Fibroblast of lung (primary cell): ENCODE data around the gene RSAD1. TPM values are rescaled to one million over a fixed set of nuclear protein-coding genes. Genes with fewer than 3 reads are reported as not detected.

ENCODE experiments used
- DNase-seq, 2 donors: peaks; one replicate each; pipeline versions ENCODE4 v3.0.0 to v3.0.0-alpha.2; 2010; ENCODE audit warnings: low read depth in 2 of 2
- H2AFZ ChIP-seq: 2 replicates; pipeline ENCODE4 v1.5.1; 2012; ENCODE audit warnings: low read length, control low read depth, inconsistent platforms
- H3K27ac ChIP-seq: 2 replicates; pipeline ENCODE4 v1.5.1; 2011; ENCODE audit warnings: low read length, control low read depth; ENCODE audit not compliant: insufficient read depth
- H3K27me3 ChIP-seq: 2 replicates; pipeline ENCODE4 v1.5.1; 2011; ENCODE audit warnings: mild to moderate bottlenecking, low read length; ENCODE audit not compliant: control insufficient read depth, insufficient read depth
- H3K36me3 ChIP-seq: 2 replicates; pipeline ENCODE4 v1.5.1; 2011; ENCODE audit warnings: low read length; ENCODE audit not compliant: control insufficient read depth, insufficient read depth
- H3K4me1 ChIP-seq: 2 replicates; pipeline ENCODE4 v1.5.1; 2011; ENCODE audit warnings: low read length; ENCODE audit not compliant: control insufficient read depth, insufficient read depth; ENCODE audit errors: extremely low read depth
- H3K4me2 ChIP-seq: 2 replicates; pipeline ENCODE4 v1.5.1; 2011; ENCODE audit warnings: low read length, control low read depth; ENCODE audit not compliant: insufficient read depth; ENCODE audit errors: extremely low read depth
- H3K4me3 ChIP-seq, 4 experiments: fragments of 200-600 bp in 1 of 4; sonication (generic) in 1 of 4; replicated peaks in 1 of 4; 2 replicates each; pipeline ENCODE4 v1.5.1; 2011 to 2016; ENCODE audit warnings: low read length in 4 of 4, low read depth in 3 of 4, mild to moderate bottlenecking in 3 of 4, control low read depth in 2 of 4, inconsistent platforms in 1 of 4, mixed read lengths in 1 of 4; ENCODE audit not compliant: insufficient read depth in 1 of 4; ENCODE audit errors: control extremely low read depth in 1 of 4
- H3K79me2 ChIP-seq: 2 replicates; pipeline ENCODE4 v1.5.1; 2012; ENCODE audit warnings: mild to moderate bottlenecking, low read length, inconsistent platforms; ENCODE audit not compliant: control insufficient read depth, insufficient read depth
- H3K9ac ChIP-seq: 2 replicates; pipeline ENCODE4 v1.5.1; 2011; ENCODE audit warnings: mild to moderate bottlenecking, low read length, control low read depth; ENCODE audit not compliant: insufficient read depth
- H3K9me3 ChIP-seq: 2 replicates; pipeline ENCODE4 v1.5.1; 2012; ENCODE audit warnings: low read depth, low read length; ENCODE audit not compliant: control insufficient read depth, insufficient read depth
- H4K20me1 ChIP-seq: 2 replicates; pipeline ENCODE4 v1.5.1; 2011; ENCODE audit warnings: low read length; ENCODE audit not compliant: control insufficient read depth, insufficient read depth; ENCODE audit errors: extremely low read depth
- EZH2 ChIP-seq: IDR thresholded peaks from 2 replicates; pipeline ENCODE4 v1.5.1; 2012; ENCODE audit warnings: low read length, control low read depth, mild to moderate bottlenecking; ENCODE audit errors: missing control alignments
- polyA plus RNA-seq, 2 donors: library from polyadenylated mRNA; depleted of rRNA in 1 of 2; stranded (reverse) in 1 of 2; unstranded in 1 of 2; fragments of >200 nt; gene quantifications; 2 replicates each; pipeline ENCODE4 v1.2.1, GENCODE V29; 2011 to 2012; ENCODE audit warnings: missing spikeins in 1 of 2
- total RNA-seq: library from RNA; depleted of rRNA; stranded (reverse); fragments of >200 nt; gene quantifications from 2 replicates; pipeline ENCODE4 v1.2.1, GENCODE V29; 2014
- TF ChIP-seq, protein P1 (sequence below), 2 donors: IDR thresholded peaks in 1 of 2; conservative IDR thresholded peaks in 1 of 2; 1 replicate in 1 of 2; 2 replicates in 1 of 2; pipeline ENCODE4 v1.5.1; 2011 to 2012; ENCODE audit warnings: low read length in 2 of 2, control low read depth in 1 of 2, inconsistent platforms in 1 of 2, low read depth in 1 of 2, mild to moderate bottlenecking in 1 of 2

RSAD1 gene
- total and polyA plus RNA-seq, 2 donors (not counting 1 experiment from before 2014, with no cell fraction given) = 12.5 to 28.4 TPM

DNA sequence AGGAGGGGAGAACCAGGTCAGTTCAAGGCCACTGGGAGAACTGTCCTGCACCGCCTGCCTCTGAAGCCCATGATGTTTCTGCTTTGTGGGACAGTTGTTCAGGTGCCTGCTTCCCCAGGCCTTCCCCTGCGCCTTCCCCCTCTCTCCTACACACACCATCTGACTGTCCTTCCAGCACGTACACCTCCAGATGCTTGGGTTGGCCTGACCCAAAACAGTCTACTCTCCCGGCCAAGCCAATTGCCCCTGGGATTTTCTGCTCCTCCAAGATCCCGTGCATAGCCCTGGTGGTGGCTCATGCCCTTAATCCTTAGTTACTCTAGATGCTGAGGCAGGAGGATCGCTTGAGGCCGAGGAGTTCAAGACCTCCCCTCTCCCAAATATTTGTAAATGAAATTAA, 684 bp upstream of the RSAD1 start:
- Histone ChIP-seq H3K36me3 (peaks cover 2% of the 10 kb centered on the region), H3K27ac (no peak overlapping the region), H4K20me1 (no peaks in the 10 kb centered on the region), H3K9ac (no peak overlapping the region), H3K79me2 (peaks cover 6% of the 10 kb centered on the region), H3K4me2 (no peak overlapping the region), H3K4me1 (peaks cover 10% of the 10 kb centered on the region), H3K9me3 (no peaks in the 10 kb centered on the region), H2AFZ (no peak overlapping the region), H3K27me3 (peaks cover 3% of the 10 kb centered on the region), H3K4me3 (peak overlapping the region in 2 of 4 experiments; percentile 50 to 91)
- DNase-seq = no peak
- TF ChIP-seq, protein P1, sequence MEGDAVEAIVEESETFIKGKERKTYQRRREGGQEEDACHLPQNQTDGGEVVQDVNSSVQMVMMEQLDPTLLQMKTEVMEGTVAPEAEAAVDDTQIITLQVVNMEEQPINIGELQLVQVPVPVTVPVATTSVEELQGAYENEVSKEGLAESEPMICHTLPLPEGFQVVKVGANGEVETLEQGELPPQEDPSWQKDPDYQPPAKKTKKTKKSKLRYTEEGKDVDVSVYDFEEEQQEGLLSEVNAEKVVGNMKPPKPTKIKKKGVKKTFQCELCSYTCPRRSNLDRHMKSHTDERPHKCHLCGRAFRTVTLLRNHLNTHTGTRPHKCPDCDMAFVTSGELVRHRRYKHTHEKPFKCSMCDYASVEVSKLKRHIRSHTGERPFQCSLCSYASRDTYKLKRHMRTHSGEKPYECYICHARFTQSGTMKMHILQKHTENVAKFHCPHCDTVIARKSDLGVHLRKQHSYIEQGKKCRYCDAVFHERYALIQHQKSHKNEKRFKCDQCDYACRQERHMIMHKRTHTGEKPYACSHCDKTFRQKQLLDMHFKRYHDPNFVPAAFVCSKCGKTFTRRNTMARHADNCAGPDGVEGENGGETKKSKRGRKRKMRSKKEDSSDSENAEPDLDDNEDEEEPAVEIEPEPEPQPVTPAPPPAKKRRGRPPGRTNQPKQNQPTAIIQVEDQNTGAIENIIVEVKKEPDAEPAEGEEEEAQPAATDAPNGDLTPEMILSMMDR (conservative IDR thresholded peaks at IDR 0.05 in 1 of 2, IDR thresholded peaks at IDR 0.05 in 1 of 2; ENCODE audit: low read depth in 1 of 2, low read length in 2 of 2) = no peak
- no peak for TF ChIP-seq EZH2

DNA sequence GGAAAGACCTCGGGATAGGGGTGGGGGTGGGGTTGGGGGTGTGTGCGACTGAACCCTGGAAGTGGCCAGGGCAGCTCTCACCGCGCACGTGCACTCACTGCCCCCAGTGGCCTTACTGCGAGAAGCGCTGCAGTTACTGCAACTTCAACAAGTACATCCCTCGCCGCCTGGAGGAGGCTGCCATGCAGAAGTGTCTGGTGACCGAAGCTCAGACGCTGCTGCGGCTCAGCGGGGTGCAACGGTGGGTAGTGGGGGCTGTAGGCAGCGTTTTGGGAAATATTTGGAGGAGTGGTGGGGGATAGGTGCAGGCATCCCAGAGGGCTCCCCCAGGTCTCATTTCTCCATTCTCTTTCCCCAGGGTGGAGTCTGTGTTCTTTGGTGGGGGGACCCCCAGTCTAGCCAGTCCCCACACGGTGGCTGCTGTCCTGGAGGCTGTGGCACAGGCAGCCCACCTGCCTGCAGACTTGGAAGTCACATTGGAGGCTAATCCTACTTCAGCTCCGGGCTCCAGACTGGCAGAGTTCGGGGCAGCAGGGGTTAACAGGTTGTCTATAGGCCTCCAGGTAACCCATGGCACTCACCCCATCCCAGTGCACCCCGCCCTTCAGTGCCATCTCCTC, 972 bp downstream of the RSAD1 start:
- H3K9me3 ChIP-seq = no peaks in the 10 kb centered on the region
- TF ChIP-seq EZH2 = no peak
- TF ChIP-seq, protein P1 (conservative IDR thresholded peaks at IDR 0.05 in 1 of 2, IDR thresholded peaks at IDR 0.05 in 1 of 2; ENCODE audit: low read depth in 1 of 2, low read length in 2 of 2) = peak; percentile 40 to 60
- H3K36me3 ChIP-seq = peaks cover 7% of the 10 kb centered on the region
- H4K20me1 ChIP-seq = no peaks in the 10 kb centered on the region
- peaks cover 6% of the 10 kb centered on the region for H3K79me2 ChIP-seq
- peak; percentile 70 to 81 for DNase-seq
- H3K4me1 ChIP-seq = peaks cover 12% of the 10 kb centered on the region
- peak overlapping the region; percentile 65 for H3K27ac ChIP-seq
- H3K4me2 ChIP-seq = peak overlapping the region; percentile 97
- peak overlapping the region; percentile 77 for H2AFZ ChIP-seq
- H3K27me3 ChIP-seq = peaks cover 3% of the 10 kb centered on the region
- peak overlapping the region; percentile 69 for H3K9ac ChIP-seq
- peak overlapping the region; percentile 87 to 96 (median 92) for H3K4me3 ChIP-seq

DNA sequence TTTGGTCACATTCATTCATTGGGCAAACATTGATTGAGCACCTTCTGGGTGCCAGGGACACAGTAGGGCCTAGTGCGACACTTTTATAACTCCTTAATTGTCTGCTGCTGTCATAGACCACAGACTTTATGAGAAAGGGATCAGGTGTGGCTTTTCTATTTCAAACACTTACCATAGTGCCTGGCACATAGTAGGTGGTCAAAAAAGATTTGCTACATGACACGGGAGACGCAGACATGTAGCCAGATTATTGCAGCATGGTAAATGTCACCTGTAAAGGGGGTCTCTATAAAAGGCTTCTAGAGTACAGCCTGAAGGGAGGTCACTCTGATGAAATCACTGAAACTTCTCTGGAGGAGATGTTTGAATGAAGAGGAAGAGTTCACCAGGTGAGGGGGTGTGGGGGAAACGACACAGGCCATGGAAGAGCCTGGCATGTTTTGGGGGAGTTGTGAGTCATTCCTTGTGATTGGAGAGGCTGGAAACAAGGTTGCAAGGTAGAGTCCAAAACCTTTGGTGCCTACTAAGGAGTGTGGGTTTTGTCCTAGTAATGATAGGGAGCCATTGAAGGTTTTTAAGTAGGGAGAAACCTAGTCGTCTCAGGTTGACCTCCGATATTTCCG, 1.6 kb downstream of the RSAD1 start:
- Histone ChIP-seq H3K4me1 (peaks cover 12% of the 10 kb centered on the region), H3K9me3 (no peaks in the 10 kb centered on the region), H3K4me3 (peak overlapping the region in 1 of 4 experiments; percentile 91), H3K4me2 (peak overlapping the region; percentile 92), H3K27me3 (peaks cover 3% of the 10 kb centered on the region), H3K36me3 (peaks cover 8% of the 10 kb centered on the region), H3K9ac (no peak overlapping the region), H4K20me1 (no peaks in the 10 kb centered on the region), H3K27ac (no peak overlapping the region), H2AFZ (no peak overlapping the region), H3K79me2 (peaks cover 6% of the 10 kb centered on the region)
- TF ChIP-seq, protein P1 (conservative IDR thresholded peaks at IDR 0.05 in 1 of 2, IDR thresholded peaks at IDR 0.05 in 1 of 2; ENCODE audit: low read depth in 1 of 2, low read length in 2 of 2) = no peak
- no peak for TF ChIP-seq EZH2
- no peak for DNase-seq
